ENCODE measurements around the gene FOXC1. TPM values are rescaled to one million over a fixed set of nuclear protein-coding genes. Genes with fewer than 3 reads are reported as not detected.

The FOXC1 gene
- total and polyA plus RNA-seq, 2 of the 13 experiments (the other 11 are each of a cell fraction or from before 2014, with no cell fraction given) = 0.44 to 0.55 TPM

- TF ChIP-seq E2F2 (CRISPR knock-in tag; IDR thresholded peaks at IDR 0.05; ENCODE audit: borderline replicate concordance) = no peak
- TF ChIP-seq NR2F1 (CRISPR knock-in tag; IDR thresholded peaks at IDR 0.05) = no peak
- TF ChIP-seq TEF (CRISPR knock-in tag; IDR thresholded peaks at IDR 0.05) = no peak
- TF ChIP-seq SRSF4 (IDR thresholded peaks at IDR 0.05; ENCODE audit: low read depth, low read length, poor library complexity, severe bottlenecking) = no peak
- no peak for TF ChIP-seq ZNF10 (CRISPR knock-in tag; IDR thresholded peaks at IDR 0.05; ENCODE audit: borderline replicate concordance, low read depth)
- no peak for TF ChIP-seq ZSCAN22 (CRISPR knock-in tag; IDR thresholded peaks at IDR 0.05)
- no peak for TF ChIP-seq PRPF4 (IDR thresholded peaks at IDR 0.05; ENCODE audit: low read depth, low read length, poor library complexity, severe bottlenecking)
- no peak for TF ChIP-seq NBN (conservative IDR thresholded peaks at IDR 0.05)
- peak; percentile 35; the same call in 1 of the 2 replicates for TF ChIP-seq ARID5B (CRISPR knock-in tag; IDR thresholded peaks at IDR 0.05)
- no peak for TF ChIP-seq ZSCAN21 (CRISPR knock-in tag; IDR thresholded peaks at IDR 0.05; ENCODE audit: borderline replicate concordance)
- TF ChIP-seq IKZF4 (CRISPR knock-in tag; IDR thresholded peaks at IDR 0.05; ENCODE audit: borderline replicate concordance, low read depth, not compliant biosample characterization) = no peak
- TF ChIP-seq ZGPAT (CRISPR knock-in tag; IDR thresholded peaks at IDR 0.05) = 0 out of 2 replicates have a peak, but pooled peaks have one; percentile 26
- no peak for TF ChIP-seq FOXO4 (CRISPR knock-in tag; conservative IDR thresholded peaks at IDR 0.05)
- 0 out of 2 replicates have a peak, but pooled peaks have one; percentile 19 for TF ChIP-seq SOX13 (IDR thresholded peaks at IDR 0.05)
- peak in 1 of 2 experiments; percentile 47; a peak in 1 of 4 replicates for TF ChIP-seq SOX13 (CRISPR knock-in tag; conservative IDR thresholded peaks at IDR 0.05 in 1 of 2, IDR thresholded peaks at IDR 0.05 in 1 of 2)
- TF ChIP-seq FOXA1 (IDR thresholded peaks at IDR 0.05) = no peak
- no peak for TF ChIP-seq FOXA1 (CRISPR knock-in tag; IDR thresholded peaks at IDR 0.05)
- peak; percentile 42; the same call in 1 of the 2 replicates for TF ChIP-seq GATAD2A (CRISPR knock-in tag; IDR thresholded peaks at IDR 0.05)
These were observed 20.5 kb upstream of the FOXC1 start (continued) for GRCh38 chr6:1589208-1589607.

Data from HepG2 (cell line).